ENCODE data around the gene MAGOH. TPM values are rescaled to one million over a fixed set of nuclear protein-coding genes. Genes with fewer than 3 reads are reported as not detected.

Gene MAGOH
- total and polyA plus RNA-seq, 2 of the 13 experiments (the other 11 are each of a cell fraction or from before 2014, with no cell fraction given), result 24.1 to 87.0 TPM

GRCh38 chr1:53238197-53239155 is at the start of gene MAGOH (continued):
- TF ChIP-seq USF2 (IDR thresholded peaks at IDR 0.05; ENCODE audit: low read depth, low read length), result no peak
- no peak for TF ChIP-seq USF2 (CRISPR knock-in tag; IDR thresholded peaks at IDR 0.05; ENCODE audit: borderline replicate concordance)
- TF ChIP-seq ZNF609 (CRISPR knock-in tag; IDR thresholded peaks at IDR 0.05; ENCODE audit: borderline replicate concordance), result peak; percentile 60; the same call in 1 of the 2 replicates
- 0 out of 2 replicates have a peak, but pooled peaks have one; percentile 44 for TF ChIP-seq ZNF646 (CRISPR knock-in tag; IDR thresholded peaks at IDR 0.05)
- TF ChIP-seq MED13 (CRISPR knock-in tag; IDR thresholded peaks at IDR 0.05), result no peak
- TF ChIP-seq ATF2 (CRISPR knock-in tag; IDR thresholded peaks at IDR 0.05), result peak; percentile 93
- TF ChIP-seq HIC2 (CRISPR knock-in tag; IDR thresholded peaks at IDR 0.05; ENCODE audit: low read depth), result 0 out of 2 replicates have a peak, but pooled peaks have one; percentile 21
- TF ChIP-seq KDM2A (CRISPR knock-in tag; IDR thresholded peaks at IDR 0.05; ENCODE audit: borderline replicate concordance, low read depth), result peak; percentile 96

Measured in HepG2 (cell line).